ENCODE data around the gene TNFRSF21.

DNA sequence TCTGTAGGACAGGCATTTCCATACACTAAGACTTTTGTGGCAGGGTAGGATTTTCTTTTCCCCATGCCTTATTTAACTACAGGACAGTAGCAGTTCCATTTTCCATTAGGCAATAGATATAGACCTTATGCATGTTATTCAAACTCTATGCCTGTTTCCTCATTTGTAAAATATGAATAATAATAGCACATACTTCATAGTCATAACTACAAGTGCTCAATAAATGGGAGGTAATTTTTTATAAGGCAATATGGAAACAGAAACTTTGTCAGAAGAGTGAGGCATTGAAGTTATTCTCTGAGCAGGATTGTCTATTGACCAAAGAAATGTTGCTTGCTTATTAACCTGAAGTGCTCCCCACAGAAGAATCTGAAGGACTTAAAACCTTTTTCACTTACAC is 41.9 kb upstream of the TNFRSF21 start:
- TF ChIP-seq, protein P1, sequence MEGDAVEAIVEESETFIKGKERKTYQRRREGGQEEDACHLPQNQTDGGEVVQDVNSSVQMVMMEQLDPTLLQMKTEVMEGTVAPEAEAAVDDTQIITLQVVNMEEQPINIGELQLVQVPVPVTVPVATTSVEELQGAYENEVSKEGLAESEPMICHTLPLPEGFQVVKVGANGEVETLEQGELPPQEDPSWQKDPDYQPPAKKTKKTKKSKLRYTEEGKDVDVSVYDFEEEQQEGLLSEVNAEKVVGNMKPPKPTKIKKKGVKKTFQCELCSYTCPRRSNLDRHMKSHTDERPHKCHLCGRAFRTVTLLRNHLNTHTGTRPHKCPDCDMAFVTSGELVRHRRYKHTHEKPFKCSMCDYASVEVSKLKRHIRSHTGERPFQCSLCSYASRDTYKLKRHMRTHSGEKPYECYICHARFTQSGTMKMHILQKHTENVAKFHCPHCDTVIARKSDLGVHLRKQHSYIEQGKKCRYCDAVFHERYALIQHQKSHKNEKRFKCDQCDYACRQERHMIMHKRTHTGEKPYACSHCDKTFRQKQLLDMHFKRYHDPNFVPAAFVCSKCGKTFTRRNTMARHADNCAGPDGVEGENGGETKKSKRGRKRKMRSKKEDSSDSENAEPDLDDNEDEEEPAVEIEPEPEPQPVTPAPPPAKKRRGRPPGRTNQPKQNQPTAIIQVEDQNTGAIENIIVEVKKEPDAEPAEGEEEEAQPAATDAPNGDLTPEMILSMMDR (IDR thresholded peaks at IDR 0.05): no peak
- no peak for TF ChIP-seq EZH2 (IDR thresholded peaks at IDR 0.05; ENCODE audit: borderline replicate concordance, insufficient read depth, low read depth, low read length, poor library complexity, severe bottlenecking)
